Neural cell (in vitro differentiated cells): ENCODE measurements around the gene PCDHA1. TPM values are rescaled to one million over a fixed set of nuclear protein-coding genes. Genes with fewer than 3 reads are reported as not detected.

Experiments
- H2AFZ ChIP-seq: fragments of 200-600, 300-800 bp; sonication (generic), shearing (Covaris generic); 2 replicates; pipeline ENCODE4 v1.6.0; 2014; ENCODE audit warnings: low read depth, mild to moderate bottlenecking, antibody characterized with exemption, low read length, moderate library complexity
- H3F3A ChIP-seq: fragments of 200-600 bp; shearing (Covaris generic); 2 replicates; pipeline ENCODE4 v1.6.1; 2016; ENCODE audit warnings: mild to moderate bottlenecking, moderate library complexity, mixed read lengths, antibody characterized with exemption, low read length; ENCODE audit not compliant: insufficient read depth, poor library complexity, severe bottlenecking
- H3K27ac ChIP-seq: fragments of 200-600, 300-800 bp; sonication (generic), shearing (Covaris generic); 2 replicates; pipeline ENCODE4 v1.5.1; 2014; ENCODE audit warnings: mild to moderate bottlenecking, low read length, moderate library complexity
- H3K27me3 ChIP-seq: fragments of 300-800, 200-600 bp; sonication (generic), shearing (Covaris generic); 2 replicates; pipeline ENCODE4 v1.6.0; 2014; ENCODE audit warnings: mild to moderate bottlenecking, low read depth, low read length, moderate library complexity; ENCODE audit not compliant: insufficient read depth
- H3K36me3 ChIP-seq: fragments of 300-800, 200-600 bp; sonication (generic), shearing (Covaris generic); 2 replicates; pipeline ENCODE4 v1.5.1; 2014; ENCODE audit warnings: mild to moderate bottlenecking, antibody characterized with exemption, low read length, moderate library complexity; ENCODE audit not compliant: insufficient read depth
- H3K4me2 ChIP-seq: fragments of 300-800, 200-600 bp; sonication (generic), shearing (Covaris generic); 2 replicates; pipeline ENCODE4 v1.6.0; 2014; ENCODE audit warnings: mild to moderate bottlenecking, low read length
- H3K4me3 ChIP-seq: fragments of 300-800, 200-600 bp; sonication (generic), shearing (Covaris generic); 2 replicates; pipeline ENCODE4 v1.5.1; 2014; ENCODE audit warnings: mild to moderate bottlenecking, low read length, moderate library complexity
- H3K79me2 ChIP-seq: fragments of 200-600 bp; shearing (Covaris generic); replicated peaks from 2 replicates; pipeline ENCODE4 v1.6.0; 2014; ENCODE audit warnings: mild to moderate bottlenecking, low read length, moderate library complexity; ENCODE audit not compliant: insufficient read depth
- H3K9ac ChIP-seq: fragments of 300-800, 200-600 bp; sonication (generic), shearing (Covaris generic); 2 replicates; pipeline ENCODE4 v1.6.1; 2016; ENCODE audit warnings: mild to moderate bottlenecking, low read length, mixed read lengths
- H3K9me2 ChIP-seq: fragments of 200-600 bp; shearing (Covaris generic); 2 replicates; pipeline ENCODE4 v1.6.1; 2016; ENCODE audit warnings: mild to moderate bottlenecking, low read length, mixed read lengths; ENCODE audit not compliant: insufficient read depth
- H3K9me3 ChIP-seq: fragments of 200-600, 300-800 bp; sonication (generic), shearing (Covaris generic); 2 replicates; pipeline ENCODE4 v1.6.1; 2016; ENCODE audit warnings: mild to moderate bottlenecking, mixed run types, low read length, moderate library complexity, mixed read lengths
- H4K20me1 ChIP-seq: fragments of 200-600 bp; shearing (Covaris generic); 2 replicates; pipeline ENCODE4 v1.6.1; 2016; ENCODE audit warnings: mild to moderate bottlenecking, mixed run types; ENCODE audit not compliant: insufficient read depth
- CTCF ChIP-seq: fragments of 450-650 bp; IDR thresholded peaks from 2 replicates; pipeline ENCODE4 v1.5.1; 2014; ENCODE audit warnings: antibody characterized with exemption, mild to moderate bottlenecking, moderate library complexity; ENCODE audit not compliant: poor library complexity, severe bottlenecking
- EP300 ChIP-seq: fragments of 450-650 bp; conservative IDR thresholded peaks from 2 replicates; pipeline ENCODE4 v1.6.1; 2014; ENCODE audit warnings: antibody characterized with exemption, mild to moderate bottlenecking, moderate library complexity; ENCODE audit not compliant: poor library complexity, severe bottlenecking
- EZH2 ChIP-seq: fragments of 200-600, 300-800 bp; shearing (Covaris generic), sonication (generic); IDR thresholded peaks from 2 replicates; pipeline ENCODE4 v1.6.1; 2014; ENCODE audit warnings: antibody characterized with exemption, low read length, borderline replicate concordance, mild to moderate bottlenecking; ENCODE audit not compliant: insufficient read depth, poor library complexity, severe bottlenecking
- MXI1 ChIP-seq: fragments of 450-650 bp; conservative IDR thresholded peaks from 2 replicates; pipeline ENCODE4 v1.6.1; 2014; ENCODE audit warnings: antibody characterized with exemption, mild to moderate bottlenecking; ENCODE audit not compliant: poor library complexity, severe bottlenecking
- POLR2AphosphoS5 ChIP-seq: IDR thresholded peaks from 2 replicates; pipeline ENCODE4 v1.6.1; 2012
- RAD21 ChIP-seq: fragments of 450-650 bp; conservative IDR thresholded peaks from 2 replicates; pipeline ENCODE4 v1.6.1; 2014; ENCODE audit warnings: antibody characterized with exemption, mild to moderate bottlenecking, moderate library complexity
- REST ChIP-seq: IDR thresholded peaks from 2 replicates; pipeline ENCODE4 v1.6.1; 2012; ENCODE audit warnings: borderline replicate concordance
- SMC3 ChIP-seq: fragments of 450-650 bp; conservative IDR thresholded peaks from 2 replicates; pipeline ENCODE4 v1.6.1; 2014; ENCODE audit warnings: antibody characterized with exemption, mild to moderate bottlenecking, moderate library complexity; ENCODE audit not compliant: poor library complexity
- TAF1 ChIP-seq: IDR thresholded peaks from 2 replicates; pipeline ENCODE4 v1.6.1; 2012; ENCODE audit warnings: low read depth
- polyA plus RNA-seq: library from polyadenylated mRNA; depleted of rRNA; stranded (reverse); fragments of >200 nt; gene quantifications from 2 replicates; pipeline ENCODE4 v1.2.3, GENCODE V29; 2014

The PCDHA1 gene
- polyA plus RNA-seq, 1 donor from 2014 or later, result 0.28 TPM

- no peak overlapping the region for H3K9ac ChIP-seq
- H3K9me2 ChIP-seq, result no peaks in the 10 kb centered on the region
- TF ChIP-seq CTCF (no peak), REST (no peak), TAF1 (no peak), POLR2AphosphoS5 (no peak), EP300 (no peak)
- no peak overlapping the region for H3K4me3 ChIP-seq
- no peaks in the 10 kb centered on the region for H4K20me1 ChIP-seq
- no peak overlapping the region for H3K27ac ChIP-seq
- no peaks in the 10 kb centered on the region for H3K27me3 ChIP-seq
- H3K36me3 ChIP-seq, result peaks cover 2% of the 10 kb centered on the region
- no peaks in the 10 kb centered on the region for H3K9me3 ChIP-seq
- no peak overlapping the region for H2AFZ ChIP-seq
- no peak overlapping the region for H3K4me2 ChIP-seq
- H3F3A ChIP-seq, result no peaks in the 10 kb centered on the region
- H3K79me2 ChIP-seq, result no peaks in the 10 kb centered on the region
Measured at GRCh38 chr5:140988100-140988499, 202.2 kb downstream of the PCDHA1 start.

GRCh38 chr5:140988608-140989007 lies 202.7 kb downstream of the PCDHA1 start:
- no peak for TF ChIP-seq SMC3
- TF ChIP-seq CTCF, result no peak
- TF ChIP-seq EZH2, result no peak
- TF ChIP-seq POLR2AphosphoS5, result no peak
- TF ChIP-seq EP300, result no peak
- no peak for TF ChIP-seq TAF1
- TF ChIP-seq REST, result no peak
- no peak for TF ChIP-seq RAD21
- no peak for TF ChIP-seq MXI1
- no peak overlapping the region for H3K9ac ChIP-seq
- no peaks in the 10 kb centered on the region for H3K36me3 ChIP-seq
- no peak overlapping the region for H3K4me2 ChIP-seq
- no peak overlapping the region for H3K27ac ChIP-seq
- H3K9me3 ChIP-seq, result no peaks in the 10 kb centered on the region
- no peaks in the 10 kb centered on the region for H3K9me2 ChIP-seq
- H4K20me1 ChIP-seq, result no peaks in the 10 kb centered on the region
- no peaks in the 10 kb centered on the region for H3K79me2 ChIP-seq
- H3F3A ChIP-seq, result no peaks in the 10 kb centered on the region
- no peak overlapping the region for H3K4me3 ChIP-seq
- H3K27me3 ChIP-seq, result no peaks in the 10 kb centered on the region
- H2AFZ ChIP-seq, result no peak overlapping the region
